Stomach (tissue), 4 donors: Measurements from ENCODE around the gene RNU11.

Source experiments
- CTCF ChIP-seq, 7 experiments: fragments of 450-650 bp in 4 of 7; fragments of 200-600 bp in 3 of 7; sonication (generic) in 3 of 7; IDR thresholded peaks; one replicate each; pipeline ENCODE4 v1.5.1; 2016 to 2019; ENCODE audit warnings: antibody characterized with exemption in 7 of 7, control low read depth in 2 of 7, mild to moderate bottlenecking in 1 of 7
- POLR2A ChIP-seq, 4 donors: fragments of 450-650 bp; IDR thresholded peaks; one replicate each; pipeline ENCODE4 v1.6.1; 2016; ENCODE audit warnings: antibody characterized with exemption in 4 of 4, control low read depth in 2 of 4, mild to moderate bottlenecking in 1 of 4, moderate library complexity in 1 of 4
- POLR2AphosphoS5 ChIP-seq, 3 donors: sonication (generic); formaldehyde crosslinking; IDR thresholded peaks; one replicate each; pipeline ENCODE4 v1.6.1; 2016; ENCODE audit warnings: antibody characterized with exemption in 3 of 3

- no peak for TF ChIP-seq CTCF (IDR thresholded peaks at IDR 0.05)
- TF ChIP-seq POLR2A (IDR thresholded peaks at IDR 0.05), result no peak
- TF ChIP-seq POLR2AphosphoS5 (IDR thresholded peaks at IDR 0.05), result no peak
These were observed 2.4 kb upstream of the RNU11 start for GRCh38 chr1:28646040-28646439.
